HL-60 (cell line): ENCODE measurements around the gene FOXK2.

Experiments used
- DNase-seq, 2 experiments: peaks; one replicate each; pipeline ENCODE4 v3.0.0-alpha.2; 2010 to 2020; ENCODE audit warnings: low read depth in 1 of 2, low spot score in 1 of 2
- H3K27ac ChIP-seq: fragments of 250-450 bp; sonication (Bioruptor Pico); replicated peaks from 2 replicates; pipeline ENCODE4 v1.5.1; 2020; ENCODE audit warnings: mild to moderate bottlenecking, moderate library complexity
- H3K27me3 ChIP-seq: fragments of 250-450 bp; sonication (Bioruptor Pico); 2 replicates; pipeline ENCODE4 v1.5.1; 2021; ENCODE audit warnings: mild to moderate bottlenecking, moderate library complexity; ENCODE audit not compliant: insufficient read depth, poor library complexity, severe bottlenecking
- H3K4me3 ChIP-seq: replicated peaks from 2 replicates; pipeline ENCODE4 v1.5.1; 2011; ENCODE audit warnings: mild to moderate bottlenecking, control low read depth, low read length; ENCODE audit not compliant: insufficient read depth
- GABPA ChIP-seq: IDR thresholded peaks from 2 replicates; pipeline ENCODE4 v1.6.1; 2012; ENCODE audit warnings: low read depth
- POLR2AphosphoS5 ChIP-seq: IDR thresholded peaks from 2 replicates; pipeline ENCODE4 v1.6.1; 2012; ENCODE audit warnings: low read depth
- SPI1 ChIP-seq: IDR thresholded peaks from 2 replicates; pipeline ENCODE4 v1.6.1; 2012; ENCODE audit warnings: low read depth, mild to moderate bottlenecking, borderline replicate concordance
- TF ChIP-seq, protein P1 (sequence below): IDR thresholded peaks from one replicate; pipeline ENCODE4 v1.5.1; 2011; ENCODE audit warnings: low read length, control low read depth, inconsistent platforms; ENCODE audit not compliant: insufficient read depth
- TF ChIP-seq, protein P2 (sequence below): IDR thresholded peaks from 2 replicates; pipeline ENCODE4 v1.6.1; 2012; ENCODE audit warnings: low read depth; ENCODE audit not compliant: insufficient replicate concordance

FOXK2 gene

DNA sequence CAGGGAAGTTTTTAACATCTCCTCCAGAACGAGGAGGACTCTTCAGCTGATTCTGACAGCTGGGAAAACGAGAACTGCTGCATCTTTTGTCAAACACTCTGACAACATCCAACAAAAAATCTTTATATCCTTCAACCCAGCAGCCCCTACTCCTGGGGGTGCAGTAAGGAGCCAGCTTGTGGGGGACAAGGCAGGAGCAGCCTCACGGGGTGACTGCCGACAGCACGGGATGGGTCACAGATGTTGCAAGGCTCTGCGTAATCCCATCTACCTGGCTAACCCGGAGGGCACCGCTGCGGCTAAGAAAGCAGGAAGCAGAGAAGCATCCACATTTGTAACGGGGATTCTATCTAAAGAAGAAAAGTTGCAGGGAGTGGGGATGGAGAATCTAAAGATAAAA is 100.1 kb downstream of the FOXK2 start:
- H3K27ac ChIP-seq = no peak overlapping the region
- TF ChIP-seq SPI1 = no peak
- TF ChIP-seq, protein P1, sequence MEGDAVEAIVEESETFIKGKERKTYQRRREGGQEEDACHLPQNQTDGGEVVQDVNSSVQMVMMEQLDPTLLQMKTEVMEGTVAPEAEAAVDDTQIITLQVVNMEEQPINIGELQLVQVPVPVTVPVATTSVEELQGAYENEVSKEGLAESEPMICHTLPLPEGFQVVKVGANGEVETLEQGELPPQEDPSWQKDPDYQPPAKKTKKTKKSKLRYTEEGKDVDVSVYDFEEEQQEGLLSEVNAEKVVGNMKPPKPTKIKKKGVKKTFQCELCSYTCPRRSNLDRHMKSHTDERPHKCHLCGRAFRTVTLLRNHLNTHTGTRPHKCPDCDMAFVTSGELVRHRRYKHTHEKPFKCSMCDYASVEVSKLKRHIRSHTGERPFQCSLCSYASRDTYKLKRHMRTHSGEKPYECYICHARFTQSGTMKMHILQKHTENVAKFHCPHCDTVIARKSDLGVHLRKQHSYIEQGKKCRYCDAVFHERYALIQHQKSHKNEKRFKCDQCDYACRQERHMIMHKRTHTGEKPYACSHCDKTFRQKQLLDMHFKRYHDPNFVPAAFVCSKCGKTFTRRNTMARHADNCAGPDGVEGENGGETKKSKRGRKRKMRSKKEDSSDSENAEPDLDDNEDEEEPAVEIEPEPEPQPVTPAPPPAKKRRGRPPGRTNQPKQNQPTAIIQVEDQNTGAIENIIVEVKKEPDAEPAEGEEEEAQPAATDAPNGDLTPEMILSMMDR = no peak
- TF ChIP-seq, protein P2, sequence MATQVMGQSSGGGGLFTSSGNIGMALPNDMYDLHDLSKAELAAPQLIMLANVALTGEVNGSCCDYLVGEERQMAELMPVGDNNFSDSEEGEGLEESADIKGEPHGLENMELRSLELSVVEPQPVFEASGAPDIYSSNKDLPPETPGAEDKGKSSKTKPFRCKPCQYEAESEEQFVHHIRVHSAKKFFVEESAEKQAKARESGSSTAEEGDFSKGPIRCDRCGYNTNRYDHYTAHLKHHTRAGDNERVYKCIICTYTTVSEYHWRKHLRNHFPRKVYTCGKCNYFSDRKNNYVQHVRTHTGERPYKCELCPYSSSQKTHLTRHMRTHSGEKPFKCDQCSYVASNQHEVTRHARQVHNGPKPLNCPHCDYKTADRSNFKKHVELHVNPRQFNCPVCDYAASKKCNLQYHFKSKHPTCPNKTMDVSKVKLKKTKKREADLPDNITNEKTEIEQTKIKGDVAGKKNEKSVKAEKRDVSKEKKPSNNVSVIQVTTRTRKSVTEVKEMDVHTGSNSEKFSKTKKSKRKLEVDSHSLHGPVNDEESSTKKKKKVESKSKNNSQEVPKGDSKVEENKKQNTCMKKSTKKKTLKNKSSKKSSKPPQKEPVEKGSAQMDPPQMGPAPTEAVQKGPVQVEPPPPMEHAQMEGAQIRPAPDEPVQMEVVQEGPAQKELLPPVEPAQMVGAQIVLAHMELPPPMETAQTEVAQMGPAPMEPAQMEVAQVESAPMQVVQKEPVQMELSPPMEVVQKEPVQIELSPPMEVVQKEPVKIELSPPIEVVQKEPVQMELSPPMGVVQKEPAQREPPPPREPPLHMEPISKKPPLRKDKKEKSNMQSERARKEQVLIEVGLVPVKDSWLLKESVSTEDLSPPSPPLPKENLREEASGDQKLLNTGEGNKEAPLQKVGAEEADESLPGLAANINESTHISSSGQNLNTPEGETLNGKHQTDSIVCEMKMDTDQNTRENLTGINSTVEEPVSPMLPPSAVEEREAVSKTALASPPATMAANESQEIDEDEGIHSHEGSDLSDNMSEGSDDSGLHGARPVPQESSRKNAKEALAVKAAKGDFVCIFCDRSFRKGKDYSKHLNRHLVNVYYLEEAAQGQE = no peak
- no peak for TF ChIP-seq POLR2AphosphoS5
- no peak for TF ChIP-seq GABPA

DNA sequence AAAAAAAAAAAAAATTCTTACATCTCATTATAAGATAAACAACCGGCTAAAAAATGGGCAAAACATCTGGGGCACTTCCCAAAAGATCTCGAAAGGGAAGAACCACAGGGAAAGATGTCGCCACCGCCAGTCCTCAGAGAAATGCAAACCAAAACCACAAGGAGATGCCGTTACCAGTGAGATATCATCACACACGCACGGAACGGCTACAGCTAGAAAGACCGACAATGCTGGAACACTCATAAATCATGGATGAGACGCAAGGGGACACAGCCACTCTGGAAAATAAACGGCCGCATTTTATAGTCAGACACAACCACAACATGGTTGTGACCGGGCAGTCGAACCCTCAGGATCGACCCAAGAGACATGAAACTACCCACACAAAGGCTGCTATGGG is 104.2 kb downstream of the FOXK2 start:
- TF ChIP-seq, protein P2 = no peak
- TF ChIP-seq GABPA (no peak), POLR2AphosphoS5 (peak; percentile 86), SPI1 (peak; percentile 74; the same call in 1 of the 2 replicates)
- TF ChIP-seq, protein P1 = no peak
- H3K27ac ChIP-seq = peak overlapping the region; percentile 87
- no peak overlapping the region for H3K4me3 ChIP-seq
- DNase-seq = peak in 1 of 2 experiments; percentile 89
- H3K27me3 ChIP-seq = no peaks in the 10 kb centered on the region

More for the DNA sequence above, 100.1 kb downstream of the FOXK2 start:
- Histone ChIP-seq H3K4me3 (no peak overlapping the region), H3K27me3 (no peaks in the 10 kb centered on the region)
- DNase-seq = no peak

DNA sequence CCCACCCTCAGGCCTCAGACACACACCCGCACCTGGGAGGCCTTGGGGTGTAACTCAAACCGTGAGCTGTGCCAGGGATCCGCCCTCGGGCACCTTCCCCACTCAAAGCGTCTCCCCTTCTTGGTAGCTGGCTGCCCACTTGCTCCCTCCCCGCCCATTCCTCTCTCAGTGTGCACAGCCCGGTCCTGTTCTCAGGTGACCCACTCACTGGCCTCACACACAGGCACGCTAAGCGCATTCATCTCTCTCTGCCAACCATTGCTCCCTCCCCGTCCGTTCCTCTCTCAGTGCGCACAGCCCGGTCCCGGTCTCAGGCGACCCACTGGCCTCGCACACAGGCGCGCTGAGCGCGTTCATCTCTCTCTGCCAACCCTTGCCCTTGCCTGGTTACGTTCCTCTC is 107.9 kb downstream of the FOXK2 start:
- no peak for DNase-seq
- 0 out of 2 replicates have a peak overlapping the region, but pooled peaks have one; percentile 5 for H3K27ac ChIP-seq
- TF ChIP-seq SPI1 = no peak
- TF ChIP-seq, protein P1 = no peak
- no peak for TF ChIP-seq POLR2AphosphoS5
- TF ChIP-seq, protein P2 = no peak
- no peak for TF ChIP-seq GABPA
- H3K4me3 ChIP-seq = no peak overlapping the region
- no peaks in the 10 kb centered on the region for H3K27me3 ChIP-seq
